Right lobe of liver (tissue), 4 donors: Measurements from ENCODE around the gene TGFBI.

Experiments
- POLR2A ChIP-seq: fragments of 450-650 bp; IDR thresholded peaks from one replicate; pipeline ENCODE4 v1.6.1; 2017; ENCODE audit warnings: antibody characterized with exemption, mild to moderate bottlenecking
- TF ChIP-seq, protein P1 (sequence below), 4 donors: fragments of 200-600 bp in 3 of 4; fragments of 450-650 bp in 1 of 4; IDR thresholded peaks; one replicate each; pipeline versions ENCODE4 v1.5.1 to v1.8.0; 2016 to 2022; ENCODE audit warnings: antibody characterized with exemption in 4 of 4, mild to moderate bottlenecking in 2 of 4
- donor health status: DM: no; HTN: no; CAD: no.
- donor health status: DM: no; HTN: no; CAD: no.
- donor health status: DM: no; HTN: yes; CAD: no.

DNA sequence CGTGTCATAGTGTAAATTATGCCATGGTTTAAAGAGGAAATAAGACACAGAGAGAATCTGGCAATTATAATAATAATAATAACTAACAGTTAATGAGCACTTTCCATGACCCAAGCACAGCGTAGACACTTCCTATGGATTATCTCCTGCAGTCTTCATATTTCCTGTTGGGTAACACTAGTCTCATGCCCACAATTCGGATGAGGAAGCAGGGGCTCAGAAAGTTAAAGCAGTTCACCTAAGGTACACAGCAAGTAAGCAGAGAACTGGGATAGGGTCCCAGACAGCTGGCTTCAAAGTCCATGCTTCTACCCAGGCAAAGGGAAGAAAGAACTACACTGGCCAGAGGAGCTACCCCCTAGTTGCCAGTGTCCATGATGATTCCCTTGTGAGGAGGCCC, 27.9 kb upstream of the TGFBI start:
- TF ChIP-seq, protein P1, sequence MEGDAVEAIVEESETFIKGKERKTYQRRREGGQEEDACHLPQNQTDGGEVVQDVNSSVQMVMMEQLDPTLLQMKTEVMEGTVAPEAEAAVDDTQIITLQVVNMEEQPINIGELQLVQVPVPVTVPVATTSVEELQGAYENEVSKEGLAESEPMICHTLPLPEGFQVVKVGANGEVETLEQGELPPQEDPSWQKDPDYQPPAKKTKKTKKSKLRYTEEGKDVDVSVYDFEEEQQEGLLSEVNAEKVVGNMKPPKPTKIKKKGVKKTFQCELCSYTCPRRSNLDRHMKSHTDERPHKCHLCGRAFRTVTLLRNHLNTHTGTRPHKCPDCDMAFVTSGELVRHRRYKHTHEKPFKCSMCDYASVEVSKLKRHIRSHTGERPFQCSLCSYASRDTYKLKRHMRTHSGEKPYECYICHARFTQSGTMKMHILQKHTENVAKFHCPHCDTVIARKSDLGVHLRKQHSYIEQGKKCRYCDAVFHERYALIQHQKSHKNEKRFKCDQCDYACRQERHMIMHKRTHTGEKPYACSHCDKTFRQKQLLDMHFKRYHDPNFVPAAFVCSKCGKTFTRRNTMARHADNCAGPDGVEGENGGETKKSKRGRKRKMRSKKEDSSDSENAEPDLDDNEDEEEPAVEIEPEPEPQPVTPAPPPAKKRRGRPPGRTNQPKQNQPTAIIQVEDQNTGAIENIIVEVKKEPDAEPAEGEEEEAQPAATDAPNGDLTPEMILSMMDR (IDR thresholded peaks at IDR 0.05) = no peak
- TF ChIP-seq POLR2A = no peak
